ENCODE results near the gene PATZ1.

PATZ1 gene

GRCh38 chr22:31278626-31279326, 67.4 kb downstream of the PATZ1 start:
- peak; percentile 41 for DNase-seq

- DNase-seq, result no peak
These were observed 68.0 kb downstream of the PATZ1 start for GRCh38 chr22:31278151-31278621.

DNA sequence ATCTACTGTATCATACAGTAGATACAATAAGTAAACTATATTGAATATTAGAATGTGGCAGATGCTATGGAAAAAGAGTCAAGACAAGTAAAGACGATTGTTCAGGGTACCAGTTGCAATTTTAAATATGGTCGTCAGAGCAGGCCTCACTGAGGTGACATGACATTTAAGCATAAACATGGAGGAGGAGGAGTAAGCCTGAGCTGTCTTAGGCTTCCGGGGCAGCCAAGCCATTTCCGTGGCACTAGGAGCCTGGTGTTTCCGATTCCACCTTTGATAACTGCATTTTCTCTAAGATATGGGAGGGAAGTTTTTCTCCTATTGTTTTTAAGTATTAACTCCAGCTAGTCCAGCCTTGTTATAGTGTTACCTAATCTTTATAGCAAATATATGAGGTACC, 68.4 kb downstream of the PATZ1 start:
- DNase-seq, result no peak

- no peak for DNase-seq
These were observed 69.5 kb downstream of the PATZ1 start for GRCh38 chr22:31276426-31277167.
